Astrocyte (in vitro differentiated cells and primary cell): Measurements from ENCODE around the gene PRDM11.

Experiments
- EZH2 ChIP-seq: IDR thresholded peaks from 2 replicates; pipeline ENCODE4 v1.6.1; 2012; ENCODE audit warnings: mild to moderate bottlenecking, low read length, inconsistent platforms; ENCODE audit not compliant: insufficient read depth
- TF ChIP-seq, protein P1 (sequence below): IDR thresholded peaks from 2 replicates; pipeline ENCODE4 v1.5.1; 2011; ENCODE audit warnings: low read depth, mild to moderate bottlenecking, inconsistent platforms, low read length, moderate library complexity; ENCODE audit not compliant: insufficient read depth

DNA sequence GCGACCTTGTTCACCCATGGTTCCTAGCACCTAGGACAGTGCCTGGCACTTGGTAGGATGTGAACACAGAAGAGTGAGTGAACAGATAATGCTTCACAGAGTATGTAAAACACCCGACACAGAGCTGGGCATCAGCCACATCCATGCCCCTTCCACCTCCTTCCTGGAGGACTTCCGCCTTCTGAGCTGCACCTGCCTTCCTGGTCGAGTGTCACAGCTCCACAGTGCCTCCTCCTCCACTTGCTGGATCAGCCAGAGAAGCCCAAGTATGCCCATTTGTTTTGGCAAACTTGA is 20.1 kb downstream of the PRDM11 start:
- TF ChIP-seq, protein P1, sequence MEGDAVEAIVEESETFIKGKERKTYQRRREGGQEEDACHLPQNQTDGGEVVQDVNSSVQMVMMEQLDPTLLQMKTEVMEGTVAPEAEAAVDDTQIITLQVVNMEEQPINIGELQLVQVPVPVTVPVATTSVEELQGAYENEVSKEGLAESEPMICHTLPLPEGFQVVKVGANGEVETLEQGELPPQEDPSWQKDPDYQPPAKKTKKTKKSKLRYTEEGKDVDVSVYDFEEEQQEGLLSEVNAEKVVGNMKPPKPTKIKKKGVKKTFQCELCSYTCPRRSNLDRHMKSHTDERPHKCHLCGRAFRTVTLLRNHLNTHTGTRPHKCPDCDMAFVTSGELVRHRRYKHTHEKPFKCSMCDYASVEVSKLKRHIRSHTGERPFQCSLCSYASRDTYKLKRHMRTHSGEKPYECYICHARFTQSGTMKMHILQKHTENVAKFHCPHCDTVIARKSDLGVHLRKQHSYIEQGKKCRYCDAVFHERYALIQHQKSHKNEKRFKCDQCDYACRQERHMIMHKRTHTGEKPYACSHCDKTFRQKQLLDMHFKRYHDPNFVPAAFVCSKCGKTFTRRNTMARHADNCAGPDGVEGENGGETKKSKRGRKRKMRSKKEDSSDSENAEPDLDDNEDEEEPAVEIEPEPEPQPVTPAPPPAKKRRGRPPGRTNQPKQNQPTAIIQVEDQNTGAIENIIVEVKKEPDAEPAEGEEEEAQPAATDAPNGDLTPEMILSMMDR = no peak
- no peak for TF ChIP-seq EZH2
